Astrocyte of the cerebellum (primary cell): Measurements from ENCODE around the gene GPRC5B.

ENCODE experiments used
- DNase-seq: peaks from one replicate; pipeline ENCODE4 v3.0.0-alpha.2; 2011; ENCODE audit warnings: low read depth
- H3K4me3 ChIP-seq: 2 replicates; pipeline ENCODE4 v1.5.1; 2011; ENCODE audit warnings: mild to moderate bottlenecking, low read depth, low read length, moderate library complexity
- CTCF ChIP-seq: IDR thresholded peaks from 2 replicates; pipeline ENCODE4 v1.5.1; 2012; ENCODE audit warnings: low read length, low read depth, moderate library complexity, mild to moderate bottlenecking; ENCODE audit errors: missing control alignments
- in situ Hi-C: cut with HindIII; loops from 2 replicates; pipeline ENCODE4 v1.10.0; 2017; ENCODE audit warnings: low sequenced_read_pairs

GPRC5B gene

GRCh38 chr16:19843371-19843770 lies 41.3 kb downstream of the GPRC5B start:
- no peak for TF ChIP-seq CTCF
- DNase-seq: no peak

GRCh38 chr16:19842426-19843157 lies 42.1 kb downstream of the GPRC5B start:
- in situ Hi-C loops: no loop called here
- no peak for DNase-seq
- no peak for TF ChIP-seq CTCF
- no peak overlapping the region for H3K4me3 ChIP-seq

More at GRCh38 chr16:19843371-19843770, 41.3 kb downstream of the GPRC5B start:
- in situ Hi-C loops: no loop called here
- H3K4me3 ChIP-seq: no peak overlapping the region

- in situ Hi-C loops: no loop called here
These were observed 43.5 kb downstream of the GPRC5B start for GRCh38 chr16:19841184-19841583.

GRCh38 chr16:19840524-19841110 lies 44.0 kb downstream of the GPRC5B start:
- in situ Hi-C loops: no loop called here
- TF ChIP-seq CTCF: no peak
- DNase-seq: no peak
- no peak overlapping the region for H3K4me3 ChIP-seq

More at GRCh38 chr16:19841184-19841583, 43.5 kb downstream of the GPRC5B start:
- no peak overlapping the region for H3K4me3 ChIP-seq
- no peak for DNase-seq
- no peak for TF ChIP-seq CTCF

- DNase-seq: no peak
- H3K4me3 ChIP-seq: no peak overlapping the region
- TF ChIP-seq CTCF: no peak
- in situ Hi-C loops: no loop called here
These were observed 46.5 kb downstream of the GPRC5B start for GRCh38 chr16:19837984-19838707.

GRCh38 chr16:19837331-19837980 lies 47.2 kb downstream of the GPRC5B start:
- TF ChIP-seq CTCF: no peak
- in situ Hi-C loops: no loop called here
- no peak for DNase-seq
- no peak overlapping the region for H3K4me3 ChIP-seq
